Pancreas (tissue), 10 donors: Measurements from ENCODE around the gene SHB. TPM values are rescaled to one million over a fixed set of nuclear protein-coding genes. Genes with fewer than 3 reads are reported as not detected.
A peak's percentile ranks its signal among the peaks of the same experiment; 100 is the strongest.

Source experiments
- ATAC-seq, 4 donors: fragments of 200-7000 bp; cut with Tn5 transposase; one replicate each; pipeline versions ENCODE4 v1.8.0 to v1.9.1; 2020; ENCODE audit warnings: mild to moderate bottlenecking in 4 of 4, moderate library complexity in 4 of 4
- DNase-seq, 6 donors: peaks; one replicate each; pipeline ENCODE4 v3.0.0-alpha.2; 2020
- FAIRE-seq: peaks from 2 replicates; lab custom pipeline; 2012; peaks lifted over from hg19 to GRCh38; lab: Jason Lieb, UNC
- H3K27ac ChIP-seq, 4 donors: fragments of 200-600 bp; sonication (generic); 1 replicate in 3 of 4; 2 replicates in 1 of 4; pipeline versions ENCODE4 v1.5.0 to v1.8.0; 2020
- H3K27me3 ChIP-seq, 4 donors: fragments of 200-600 bp; one replicate each; pipeline ENCODE4 v1.8.0; 2021
- H3K36me3 ChIP-seq, 3 donors: fragments of 200-600 bp; sonication (generic) in 1 of 3; one replicate each; pipeline versions ENCODE4 v1.5.0 to v1.8.0; 2020 to 2021
- H3K4me1 ChIP-seq, 3 donors: fragments of 200-600 bp; one replicate each; pipeline ENCODE4 v1.8.0; 2021
- H3K4me3 ChIP-seq, 4 donors: fragments of 200-600 bp; sonication (generic) in 2 of 4; one replicate each; pipeline versions ENCODE4 v1.5.0 to v1.8.0; 2020 to 2021
- H3K9me3 ChIP-seq, 4 donors: fragments of 200-600 bp; one replicate each; pipeline ENCODE4 v1.8.0; 2021
- CTCF ChIP-seq, 4 donors: fragments of 200-600 bp; sonication (generic) in 3 of 4; IDR thresholded peaks; one replicate each; pipeline versions ENCODE4 v1.5.0 to v1.8.0; 2021; ENCODE audit warnings: antibody characterized with exemption in 4 of 4
- WGBS, 2 donors: extraction: QIAGEN DNeasy Blood & Tissue Kit; methylation state at CpG; one replicate each; pipeline ENCODE4 v1.1.7; 2013; 5-methylcytosine and 5-hydroxymethylcytosine counted together
- intact Hi-C, 3 donors: fragments of 100-400 bp; cut with DNase I; formaldehyde crosslinking; loops; one replicate each; pipeline versions ENCODE4 v1.11.1 to v1.14.2; 2022
- polyA plus RNA-seq, 2 donors: library from polyadenylated mRNA; stranded (reverse); fragments of 200-250 nt; gene quantifications; one replicate each; pipeline ENCODE4 v1.2.3, GENCODE V29; 2013
- total RNA-seq, 6 donors: library from RNA; stranded (reverse); fragmentation: NEBNext Ultra II Directional in 4 of 6; extraction: Animal tissue kit (Norgen Biotek cat#: 25700) in 4 of 6; gene quantifications; one replicate each; pipeline versions ENCODE4 v1.2.1 to v1.2.4, GENCODE V29; 2021 to 2023
- donor health status: healthy with polysubstance abuse.
- donor health status: DM: no; HTN: no; CAD: no; lungs with moderate emphysema.
- donor health status: DM: no; HTN: no; CAD: no.
- donor health status: control.
- donor health status: control.
- donor health status: Bipolar disorder and iron deficiency.
- donor health status: DM: yes; HTN: yes; CAD: no.
- donor health status: DM: no; HTN: no; CAD: no.
- donor health status: DM: no; HTN: no; CAD: no.
- donor health status: DM: yes; HTN: yes; CAD: no.

The SHB gene
- total and polyA plus RNA-seq, 8 donors = 11.5 to 24.2 (median 19.2) TPM

DNA sequence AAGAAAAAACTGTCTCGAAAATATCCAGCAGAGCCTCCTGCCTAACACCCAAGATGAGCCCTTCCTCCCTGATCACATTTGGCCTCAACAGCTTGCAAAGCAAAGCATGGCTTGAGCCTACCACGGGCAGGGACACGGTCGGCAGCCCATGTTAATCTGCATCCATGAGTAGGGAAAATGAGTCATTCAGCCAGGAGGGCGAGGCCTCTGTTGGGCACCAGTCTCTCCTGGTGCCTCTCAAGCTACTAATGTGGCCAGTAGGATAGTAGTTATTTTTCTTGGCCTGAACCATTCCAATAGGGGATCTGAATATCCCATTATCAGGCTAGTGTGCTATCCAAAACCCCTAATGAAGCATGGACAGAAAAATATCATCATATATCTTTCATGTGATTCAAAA lies 43.0 kb upstream of the SHB start:
- Histone ChIP-seq H3K36me3 (no peaks in the 10 kb centered on the region), H3K4me3 (no peak overlapping the region), H3K9me3 (no peaks in the 10 kb centered on the region), H3K27ac (no peak overlapping the region), H3K4me1 (peaks cover 0 to 8% (median 4%) of the 10 kb centered on the region in 3 donors), H3K27me3 (no peaks in the 10 kb centered on the region)
- TF ChIP-seq CTCF (IDR thresholded peaks at IDR 0.05) = no peak
- WGBS, 2 donors = 88 to 97% methylated on average over 5 of the region's 5 CpGs
- ATAC-seq = no peak
- no peak for FAIRE-seq
- intact Hi-C loops = no loop called here
- DNase-seq = peak in 1 of 6 donors; percentile 14

DNA sequence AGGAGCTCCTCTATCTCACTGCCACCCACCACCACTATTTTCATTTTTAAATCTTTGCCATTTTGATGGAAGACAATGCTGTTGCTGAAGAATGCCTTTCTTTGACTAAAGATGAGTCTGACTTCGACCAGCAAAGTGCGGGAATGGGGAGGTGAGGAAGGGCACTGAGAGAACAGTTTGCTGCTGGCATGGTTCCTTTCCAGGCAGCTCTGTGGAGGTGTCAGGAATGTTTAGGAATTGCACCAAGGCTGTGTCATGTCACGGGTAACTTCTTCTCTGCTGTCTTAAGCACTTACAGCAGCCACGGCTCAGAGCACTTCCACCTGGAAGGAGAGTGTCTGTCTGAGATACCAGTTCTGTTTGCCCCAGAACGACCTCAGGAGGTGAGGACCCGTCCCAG lies 41.4 kb upstream of the SHB start:
- ATAC-seq (no peak), DNase-seq (peak in 1 of 6 donors; percentile 7), FAIRE-seq (no peak)
- no peak for TF ChIP-seq CTCF (IDR thresholded peaks at IDR 0.05)
- intact Hi-C loops = no loop called here
- H3K9me3 ChIP-seq = no peaks in the 10 kb centered on the region
- H3K36me3 ChIP-seq = no peaks in the 10 kb centered on the region
- no peak overlapping the region for H3K27ac ChIP-seq
- 77 to 82% methylated on average over 6 of the region's 6 CpGs for WGBS, 2 donors
- no peaks in the 10 kb centered on the region for H3K27me3 ChIP-seq
- H3K4me3 ChIP-seq = no peak overlapping the region
- H3K4me1 ChIP-seq = peaks cover 0 to 8% (median 4%) of the 10 kb centered on the region in 3 donors

- intact Hi-C loops = no loop called here
- no peaks in the 10 kb centered on the region for H3K36me3 ChIP-seq
- H3K9me3 ChIP-seq = no peaks in the 10 kb centered on the region
- H3K27me3 ChIP-seq = no peaks in the 10 kb centered on the region
- H3K4me3 ChIP-seq = no peak overlapping the region
- DNase-seq (no peak), FAIRE-seq (no peak), ATAC-seq (no peak)
- no peak overlapping the region for H3K27ac ChIP-seq
- TF ChIP-seq CTCF (IDR thresholded peaks at IDR 0.05) = no peak
- H3K4me1 ChIP-seq = peaks cover 0 to 8% (median 4%) of the 10 kb centered on the region in 3 donors
- whole genome bisulfite sequencing, 2 donors = 69 to 72% methylated on average over 6 of the region's 6 CpGs
Measured at GRCh38 chr9:38109601-38110000, 40.6 kb upstream of the SHB start.

- H3K4me3 ChIP-seq = no peak overlapping the region
- intact Hi-C loops = no loop called here
- no peaks in the 10 kb centered on the region for H3K27me3 ChIP-seq
- FAIRE-seq = no peak
- H3K27ac ChIP-seq = no peak overlapping the region
- DNase-seq = peak in 3 of 6 donors; percentile 31 to 50 (median 46)
- WGBS, 2 donors = 50 to 56% methylated on average over 1 of the region's 1 CpG
- TF ChIP-seq CTCF (IDR thresholded peaks at IDR 0.05) = no peak
- no peaks in the 10 kb centered on the region for H3K9me3 ChIP-seq
- ATAC-seq = peak; percentile 57 to 90 (median 76)
- peaks cover 0 to 8% (median 4%) of the 10 kb centered on the region in 3 donors for H3K4me1 ChIP-seq
- H3K36me3 ChIP-seq = no peaks in the 10 kb centered on the region
Measured at GRCh38 chr9:38108326-38108725, 39.3 kb upstream of the SHB start.

DNA sequence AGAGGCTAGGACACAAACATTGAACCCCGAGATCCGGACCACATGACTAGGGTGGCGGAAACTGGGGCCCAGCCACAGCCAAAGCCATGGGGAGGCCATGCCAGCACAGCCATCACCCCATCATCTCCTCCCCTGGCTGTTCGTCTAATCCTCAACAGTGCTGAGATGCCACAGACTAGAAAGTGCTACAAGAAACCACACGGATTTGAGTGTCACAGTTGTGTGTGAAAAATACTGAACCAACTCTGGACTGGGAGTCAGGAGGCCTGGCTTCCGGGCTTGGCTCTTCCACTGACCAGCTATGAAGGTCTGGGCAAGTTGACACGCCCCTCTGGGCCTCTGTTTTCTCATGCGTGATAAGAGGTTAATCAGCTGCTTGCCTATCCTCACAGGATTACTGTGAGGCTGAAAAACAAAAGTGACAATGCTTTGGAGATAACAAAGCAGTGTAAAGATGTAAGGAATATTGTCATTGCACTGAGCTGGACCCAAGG lies 38.8 kb upstream of the SHB start:
- DNase-seq (peak in 3 of 6 donors; percentile 22 to 49 (median 40)), ATAC-seq (peak; percentile 72 to 88 (median 78)), FAIRE-seq (no peak)
- Histone ChIP-seq H3K27me3 (no peaks in the 10 kb centered on the region), H3K4me3 (no peak overlapping the region), H3K4me1 (peaks cover 0 to 8% (median 4%) of the 10 kb centered on the region in 3 donors), H3K27ac (no peak overlapping the region), H3K9me3 (no peaks in the 10 kb centered on the region), H3K36me3 (no peaks in the 10 kb centered on the region)
- intact Hi-C loops = no loop called here
- TF ChIP-seq CTCF (IDR thresholded peaks at IDR 0.05) = no peak
- 62 to 63% methylated on average over 8 of the region's 8 CpGs for WGBS, 2 donors
